H9 (cell line): ENCODE measurements around the gene ADSS1. TPM values are rescaled to one million over a fixed set of nuclear protein-coding genes. Genes with fewer than 3 reads are reported as not detected.

Experiments
- DNase-seq: peaks from one replicate; pipeline ENCODE4 v3.0.0-alpha.2; 2017
- H2AFZ ChIP-seq: one replicate; pipeline ENCODE4 v1.6.1; 2013; ENCODE audit warnings: mild to moderate bottlenecking, low read length, control low read depth, moderate library complexity
- H2AK5ac ChIP-seq: 2 replicates; pipeline ENCODE4 v1.6.1; 2013; ENCODE audit warnings: low read length, control low read depth, mixed read lengths; ENCODE audit not compliant: insufficient read length
- H2BK120ac ChIP-seq: one replicate; pipeline ENCODE4 v1.6.1; 2013; ENCODE audit warnings: low read depth, mild to moderate bottlenecking, low read length, control low read depth, inconsistent platforms; ENCODE audit not compliant: poor library complexity, severe bottlenecking
- H2BK12ac ChIP-seq: 2 replicates; pipeline ENCODE4 v1.6.1; 2013; ENCODE audit warnings: low read length, control low read depth, mixed read lengths, low read depth; ENCODE audit not compliant: insufficient read length
- H2BK15ac ChIP-seq: 2 replicates; pipeline ENCODE4 v1.6.1; 2013; ENCODE audit warnings: low read depth, low read length, control low read depth
- H2BK20ac ChIP-seq: one replicate; pipeline ENCODE4 v1.6.1; 2013; ENCODE audit warnings: low read depth, mild to moderate bottlenecking, low read length, control low read depth, inconsistent platforms; ENCODE audit not compliant: poor library complexity, severe bottlenecking
- H2BK5ac ChIP-seq: 2 replicates; pipeline ENCODE4 v1.6.1; 2013; ENCODE audit warnings: low read length, control low read depth, mixed read lengths; ENCODE audit not compliant: insufficient read length
- H3K14ac ChIP-seq: 2 replicates; pipeline ENCODE4 v1.6.1; 2013; ENCODE audit warnings: low read length, control low read depth; ENCODE audit not compliant: insufficient read depth
- H3K18ac ChIP-seq: 2 replicates; pipeline ENCODE4 v1.6.1; 2013; ENCODE audit warnings: low read depth, mild to moderate bottlenecking, mixed read lengths, low read length, control low read depth; ENCODE audit not compliant: insufficient read length
- H3K23ac ChIP-seq: 2 replicates; pipeline ENCODE4 v1.6.1; 2013; ENCODE audit warnings: low read length, control low read depth, mixed read lengths, low read depth; ENCODE audit not compliant: insufficient read length
- H3K23me2 ChIP-seq: 2 replicates; pipeline ENCODE4 v1.6.1; 2013; ENCODE audit warnings: low read depth, mild to moderate bottlenecking, mixed read lengths, low read length, control low read depth; ENCODE audit not compliant: insufficient read length, poor library complexity, severe bottlenecking
- H3K27ac ChIP-seq: 2 replicates; pipeline ENCODE4 v1.5.1; 2013; ENCODE audit warnings: low read length, control low read depth, mixed read lengths, low read depth; ENCODE audit not compliant: insufficient read length
- H3K27me3 ChIP-seq: 2 replicates; pipeline ENCODE4 v1.6.1; 2013; ENCODE audit warnings: low read length, control low read depth, inconsistent platforms; ENCODE audit not compliant: insufficient read depth
- H3K4ac ChIP-seq: 2 replicates; pipeline ENCODE4 v1.6.1; 2013; ENCODE audit warnings: low read depth, mild to moderate bottlenecking, control low read depth, inconsistent platforms, low read length, moderate library complexity
- H3K4me1 ChIP-seq: 2 replicates; pipeline ENCODE4 v1.6.1; 2013; ENCODE audit warnings: low read length, control low read depth, inconsistent platforms; ENCODE audit not compliant: insufficient read depth
- H3K4me2 ChIP-seq: 2 replicates; pipeline ENCODE4 v1.6.1; 2013; ENCODE audit warnings: low read length, control low read depth, mixed read lengths; ENCODE audit not compliant: insufficient read length, insufficient read depth
- H3K56ac ChIP-seq: 2 replicates; pipeline ENCODE4 v1.6.1; 2013; ENCODE audit warnings: low read depth, mild to moderate bottlenecking, mixed read lengths, low read length, control low read depth; ENCODE audit not compliant: insufficient read length
- H3K79me1 ChIP-seq: 2 replicates; pipeline ENCODE4 v1.6.1; 2013; ENCODE audit warnings: low read depth, mild to moderate bottlenecking, moderate library complexity, low read length, control low read depth, inconsistent platforms; ENCODE audit not compliant: insufficient read depth, poor library complexity, severe bottlenecking
- H3K79me2 ChIP-seq: 2 replicates; pipeline ENCODE4 v1.6.1; 2013; ENCODE audit warnings: low read length, control low read depth, inconsistent platforms; ENCODE audit not compliant: insufficient read depth
- H3K9ac ChIP-seq: 2 replicates; pipeline ENCODE4 v1.6.1; 2013; ENCODE audit warnings: low read length, control low read depth, mixed read lengths; ENCODE audit not compliant: insufficient read length; ENCODE audit errors: extremely low read depth
- H3K9me3 ChIP-seq: one replicate; pipeline ENCODE4 v1.6.1; 2013; ENCODE audit warnings: low read depth, low read length, inconsistent platforms; ENCODE audit not compliant: control insufficient read depth
- H3T11ph ChIP-seq: one replicate; pipeline ENCODE4 v1.6.1; 2013; ENCODE audit warnings: mild to moderate bottlenecking, low read length, control low read depth, inconsistent platforms
- H4K20me1 ChIP-seq: one replicate; pipeline ENCODE4 v1.6.1; 2013; ENCODE audit not compliant: control insufficient read depth, insufficient read length, insufficient read depth
- H4K5ac ChIP-seq: 2 replicates; pipeline ENCODE4 v1.6.1; 2013; ENCODE audit warnings: low read depth, mild to moderate bottlenecking, mixed read lengths, low read length, control low read depth; ENCODE audit not compliant: insufficient read length
- H4K8ac ChIP-seq: replicated peaks from 2 replicates; pipeline ENCODE4 v1.6.1; 2013; ENCODE audit warnings: low read length, control low read depth, mixed read lengths, low read depth; ENCODE audit not compliant: insufficient read length
- H4K91ac ChIP-seq: 2 replicates; pipeline ENCODE4 v1.6.1; 2013; ENCODE audit warnings: low read depth, mild to moderate bottlenecking, moderate library complexity, mixed read lengths, low read length, control low read depth; ENCODE audit not compliant: insufficient read length
- H3K27ac Mint-ChIP-seq, 3 experiments: 2 replicates in 2 of 3; 3 replicates in 1 of 3; pipeline ENCODE4 v1.8.0; 2020 to 2021; ENCODE audit warnings: mixed read lengths in 3 of 3, mild to moderate bottlenecking in 1 of 3, moderate library complexity in 1 of 3
- H3K27me3 Mint-ChIP-seq: 2 replicates; pipeline ENCODE4 v1.8.0; 2021; ENCODE audit warnings: low read depth, mild to moderate bottlenecking, moderate library complexity, mixed read lengths
- H3K36me3 Mint-ChIP-seq, 3 experiments: 2 replicates in 2 of 3; 3 replicates in 1 of 3; pipeline ENCODE4 v1.8.0; 2020 to 2021; ENCODE audit warnings: low read depth in 3 of 3, mixed read lengths in 3 of 3; ENCODE audit not compliant: insufficient read depth in 1 of 3
- H3K4me1 Mint-ChIP-seq, 2 experiments: 2 replicates each; pipeline ENCODE4 v1.8.0; 2020; ENCODE audit warnings: mixed read lengths in 2 of 2
- H3K4me3 Mint-ChIP-seq, 2 experiments: 2 replicates in 1 of 2; 3 replicates in 1 of 2; pipeline ENCODE4 v1.8.0; 2020 to 2021; ENCODE audit warnings: mild to moderate bottlenecking in 2 of 2, mixed read lengths in 2 of 2, moderate library complexity in 1 of 2
- H3K9me3 Mint-ChIP-seq, 2 experiments: 2 replicates in 1 of 2; 3 replicates in 1 of 2; pipeline ENCODE4 v1.8.0; 2020; ENCODE audit warnings: mild to moderate bottlenecking in 2 of 2, mixed read lengths in 2 of 2, moderate library complexity in 1 of 2
- WGBS: extraction: QIAGEN DNeasy Blood & Tissue Kit; methylation state at CpG from one replicate; pipeline ENCODE4 v1.1.7; 2013; ENCODE audit warnings: missing lambda C conversion rate, low lambda C conversion rate, mixed read lengths; ENCODE audit not compliant: insufficient read length; ENCODE audit errors: extremely low coverage; 5-methylcytosine and 5-hydroxymethylcytosine counted together
- total RNA-seq: library from RNA; stranded (reverse); gene quantifications from 2 replicates; pipeline ENCODE4 v1.2.1, GENCODE V29; 2021
- TF ChIP-seq, protein P1 (sequence below): fragments of 200-600 bp; sonication (generic); conservative IDR thresholded peaks from 3 replicates; pipeline ENCODE4 v1.8.0; 2021; ENCODE audit warnings: antibody characterized with exemption, mild to moderate bottlenecking

ADSS1 gene
- total RNA-seq, 1 experiment from 2014 or later: 8.5 TPM

DNA sequence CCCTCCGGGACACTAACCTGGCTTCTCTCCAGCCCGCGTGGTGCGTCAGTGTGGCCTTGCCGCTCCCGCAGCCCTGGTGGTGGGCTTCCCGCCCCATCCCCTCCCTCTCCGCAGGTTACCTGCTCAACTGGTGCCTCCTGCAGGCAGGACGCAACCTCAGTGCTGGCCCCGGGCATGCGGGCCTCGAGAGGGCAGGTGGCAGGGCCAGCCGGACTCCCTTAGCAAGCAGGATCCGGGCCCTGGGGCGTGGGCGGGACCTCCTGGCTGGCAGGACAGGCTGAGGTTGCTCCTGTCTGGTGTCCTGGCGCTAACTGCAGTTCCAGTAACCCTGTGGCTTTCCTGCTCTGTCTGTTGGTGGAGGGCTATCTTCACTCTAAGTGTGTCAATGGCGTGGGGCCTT, 8.6 kb upstream of the ADSS1 start:
- Histone ChIP-seq H3K27me3 (no peaks in the 10 kb centered on the region), H3K4me2 (no peak overlapping the region), H3K4me1 (no peaks in the 10 kb centered on the region), H3T11ph (no peak overlapping the region), H2BK5ac (no peak overlapping the region), H4K91ac (no peak overlapping the region), H3K9ac (no peak overlapping the region), H3K14ac (no peak overlapping the region), H2AFZ (no peak overlapping the region), H2BK120ac (no peak overlapping the region), H4K5ac (no peak overlapping the region), H3K4ac (no peak overlapping the region), H3K18ac (no peak overlapping the region), H2BK20ac (no peak overlapping the region), H2AK5ac (no peak overlapping the region), H2BK12ac (no peak overlapping the region), H3K23me2 (no peaks in the 10 kb centered on the region), H3K79me2 (no peaks in the 10 kb centered on the region), H3K79me1 (no peaks in the 10 kb centered on the region), H4K8ac (no peak overlapping the region), H3K9me3 (no peaks in the 10 kb centered on the region), H2BK15ac (no peak overlapping the region), H4K20me1 (no peaks in the 10 kb centered on the region), H3K23ac (no peak overlapping the region), H3K56ac (no peak overlapping the region), H3K27ac (no peak overlapping the region)
- WGBS: no CpG with 5 or more reads among the region's 18 CpGs
- H3K4me3 Mint-ChIP-seq: no peak overlapping the region
- no peak overlapping the region for H3K27ac Mint-ChIP-seq
- no peaks in the 10 kb centered on the region for H3K4me1 Mint-ChIP-seq
- no peaks in the 10 kb centered on the region; the same call in 1 of the 2 replicates for H3K27me3 Mint-ChIP-seq
- DNase-seq: no peak
- TF ChIP-seq, protein P1, sequence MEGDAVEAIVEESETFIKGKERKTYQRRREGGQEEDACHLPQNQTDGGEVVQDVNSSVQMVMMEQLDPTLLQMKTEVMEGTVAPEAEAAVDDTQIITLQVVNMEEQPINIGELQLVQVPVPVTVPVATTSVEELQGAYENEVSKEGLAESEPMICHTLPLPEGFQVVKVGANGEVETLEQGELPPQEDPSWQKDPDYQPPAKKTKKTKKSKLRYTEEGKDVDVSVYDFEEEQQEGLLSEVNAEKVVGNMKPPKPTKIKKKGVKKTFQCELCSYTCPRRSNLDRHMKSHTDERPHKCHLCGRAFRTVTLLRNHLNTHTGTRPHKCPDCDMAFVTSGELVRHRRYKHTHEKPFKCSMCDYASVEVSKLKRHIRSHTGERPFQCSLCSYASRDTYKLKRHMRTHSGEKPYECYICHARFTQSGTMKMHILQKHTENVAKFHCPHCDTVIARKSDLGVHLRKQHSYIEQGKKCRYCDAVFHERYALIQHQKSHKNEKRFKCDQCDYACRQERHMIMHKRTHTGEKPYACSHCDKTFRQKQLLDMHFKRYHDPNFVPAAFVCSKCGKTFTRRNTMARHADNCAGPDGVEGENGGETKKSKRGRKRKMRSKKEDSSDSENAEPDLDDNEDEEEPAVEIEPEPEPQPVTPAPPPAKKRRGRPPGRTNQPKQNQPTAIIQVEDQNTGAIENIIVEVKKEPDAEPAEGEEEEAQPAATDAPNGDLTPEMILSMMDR: no peak
- peaks cover 2 to 36% (median 29%) of the 10 kb centered on the region in 3 experiments; a peak in 6 of 7 replicates for H3K36me3 Mint-ChIP-seq
- H3K9me3 Mint-ChIP-seq: no peaks in the 10 kb centered on the region; a peak in 1 of 5 replicates
